ENCODE data around the gene SH2D3C. TPM values are rescaled to one million over a fixed set of nuclear protein-coding genes. Genes with fewer than 3 reads are reported as not detected.
A peak's percentile ranks its signal among the peaks of the same experiment; 100 is the strongest.

Gene SH2D3C
- total RNA-seq, 2 donors from 2014 or later, result 11.5 to 16.5 TPM

DNA sequence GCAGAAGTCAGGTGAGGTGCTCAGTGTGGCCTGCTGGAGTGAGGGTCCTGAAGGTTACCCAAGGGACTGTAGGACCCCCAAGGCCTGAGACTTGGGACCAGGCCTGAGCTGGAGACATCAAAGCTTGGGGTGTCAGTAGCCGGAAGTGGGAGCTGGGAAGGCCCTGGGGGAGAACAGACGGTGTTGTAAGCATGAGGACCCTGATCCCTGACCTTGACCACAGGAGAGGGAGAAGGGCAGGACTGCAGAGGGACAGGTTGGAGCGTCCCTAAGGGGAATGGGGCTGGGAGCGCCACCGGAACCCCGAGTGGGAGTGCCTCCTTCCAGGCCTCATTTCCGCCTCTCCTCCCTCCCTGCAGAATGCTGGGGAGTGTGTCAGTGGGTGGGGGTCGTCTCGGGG, 62.1 kb downstream of the SH2D3C start:
- Histone ChIP-seq H3K36me3 (no peaks in the 10 kb centered on the region), H3K27me3 (no peaks in the 10 kb centered on the region), H3K27ac (peak overlapping the region in 1 of 2 donors; percentile 84), H3K4me3 (peak overlapping the region in 1 of 2 donors; percentile 68), H3K4me1 (peaks cover 0 to 19% of the 10 kb centered on the region in 2 donors), H3K9me3 (no peaks in the 10 kb centered on the region)
- no peak for TF ChIP-seq CTCF (IDR thresholded peaks at IDR 0.05)
- DNase-seq (ENCODE audit: low spot score), result no peak

DNA sequence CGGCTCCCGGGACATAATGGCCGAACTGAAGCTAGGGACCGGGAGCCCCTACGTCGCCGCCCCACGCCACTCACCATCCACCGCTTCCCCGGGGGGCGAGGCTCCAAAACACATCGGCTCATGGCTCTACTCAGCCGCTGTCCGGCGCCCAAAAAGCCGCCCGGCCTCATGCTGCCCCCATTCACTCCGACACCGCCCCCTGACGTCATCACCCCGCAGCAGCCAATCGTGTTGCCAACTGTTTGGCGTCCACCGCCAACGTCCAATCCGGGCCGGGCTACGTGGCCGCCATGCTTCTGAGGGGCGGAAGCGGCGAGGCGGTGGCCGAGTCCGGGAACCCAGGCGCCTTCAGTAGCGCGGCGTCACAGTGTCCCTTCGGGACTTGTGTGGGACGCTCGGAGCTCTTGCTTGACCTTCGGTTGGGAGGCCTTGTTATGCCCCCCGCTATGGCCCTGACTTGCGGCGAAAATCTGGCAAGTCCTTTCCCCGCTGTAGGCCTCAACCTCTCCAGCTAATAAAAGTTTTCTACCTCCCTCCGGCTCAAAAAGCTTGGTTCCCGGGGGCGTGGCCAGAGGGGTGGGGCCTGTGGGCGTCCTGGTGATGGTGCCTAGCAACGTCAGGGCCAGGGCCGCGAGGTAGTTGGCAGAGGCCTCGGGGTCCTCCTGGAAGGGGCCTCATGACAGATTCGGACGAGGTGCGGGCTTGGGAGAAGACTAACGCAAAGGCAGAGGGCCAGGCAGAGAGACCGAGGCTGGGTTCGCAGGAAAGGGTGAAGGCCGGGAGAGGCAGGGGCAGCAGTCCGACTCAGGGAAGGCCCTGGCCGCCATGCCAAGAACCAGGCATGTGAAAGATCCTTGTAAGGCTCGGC, 62.8 kb downstream of the SH2D3C start, which contains the start of the genes PTRH1 and TTC16:
Gene PTRH1 (minus strand): TSS at position 194 of the 868 bp plus-strand sequence. CDS start 24 bp downstream, at position 170.
Gene TTC16 (plus strand): TSS at position 610 of the 868 bp plus-strand sequence. CDS start 67 bp downstream, at position 677.
- peak; percentile 98 for DNase-seq (ENCODE audit: low spot score)
- peaks cover 0 to 19% of the 10 kb centered on the region in 2 donors for H3K4me1 ChIP-seq
- TF ChIP-seq CTCF (IDR thresholded peaks at IDR 0.05), result no peak
- H3K27me3 ChIP-seq, result no peaks in the 10 kb centered on the region
- no peaks in the 10 kb centered on the region for H3K36me3 ChIP-seq
- peak within 1 kb of the TSS; percentile 80 to 84 for H3K27ac ChIP-seq
- peak within 1 kb of the TSS; percentile 56 to 68 for H3K4me3 ChIP-seq
- no peaks in the 10 kb centered on the region for H3K9me3 ChIP-seq

GRCh38 chr9:127714951-127715469, 63.5 kb downstream of the SH2D3C start:
- TF ChIP-seq CTCF (IDR thresholded peaks at IDR 0.05), result no peak
- Histone ChIP-seq H3K27ac (peak overlapping the region; percentile 80 to 84), H3K4me1 (peaks cover 0 to 19% of the 10 kb centered on the region in 2 donors), H3K9me3 (no peaks in the 10 kb centered on the region), H3K27me3 (no peaks in the 10 kb centered on the region), H3K36me3 (no peaks in the 10 kb centered on the region), H3K4me3 (peak overlapping the region; percentile 56 to 68)
- DNase-seq (ENCODE audit: low spot score), result peak; percentile 60

- DNase-seq (ENCODE audit: low spot score), result no peak
- no peaks in the 10 kb centered on the region for H3K27me3 ChIP-seq
- no peaks in the 10 kb centered on the region for H3K36me3 ChIP-seq
- H3K4me3 ChIP-seq, result peak overlapping the region; percentile 56 to 68
- H3K4me1 ChIP-seq, result peaks cover 0 to 19% of the 10 kb centered on the region in 2 donors
- TF ChIP-seq CTCF (IDR thresholded peaks at IDR 0.05), result no peak
- H3K27ac ChIP-seq, result no peak overlapping the region
- no peaks in the 10 kb centered on the region for H3K9me3 ChIP-seq
Measured at GRCh38 chr9:127714020-127714750, 64.3 kb downstream of the SH2D3C start.

- TF ChIP-seq CTCF (IDR thresholded peaks at IDR 0.05), result no peak
- Histone ChIP-seq H3K4me1 (peaks cover 0 to 19% of the 10 kb centered on the region in 2 donors), H3K27ac (no peak overlapping the region), H3K9me3 (no peaks in the 10 kb centered on the region), H3K27me3 (no peaks in the 10 kb centered on the region), H3K4me3 (no peak overlapping the region), H3K36me3 (no peaks in the 10 kb centered on the region)
- no peak for DNase-seq (ENCODE audit: low spot score)
Measured at GRCh38 chr9:127712867-127713266, 65.6 kb downstream of the SH2D3C start.
